Measurements from ENCODE around the gene ERICH6B.

The ERICH6B gene

GRCh38 chr13:45540864-45541263 lies 74.7 kb downstream of the ERICH6B start:
- no peak for DNase-seq

GRCh38 chr13:45540195-45540594 lies 75.3 kb downstream of the ERICH6B start:
- DNase-seq: no peak

DNA sequence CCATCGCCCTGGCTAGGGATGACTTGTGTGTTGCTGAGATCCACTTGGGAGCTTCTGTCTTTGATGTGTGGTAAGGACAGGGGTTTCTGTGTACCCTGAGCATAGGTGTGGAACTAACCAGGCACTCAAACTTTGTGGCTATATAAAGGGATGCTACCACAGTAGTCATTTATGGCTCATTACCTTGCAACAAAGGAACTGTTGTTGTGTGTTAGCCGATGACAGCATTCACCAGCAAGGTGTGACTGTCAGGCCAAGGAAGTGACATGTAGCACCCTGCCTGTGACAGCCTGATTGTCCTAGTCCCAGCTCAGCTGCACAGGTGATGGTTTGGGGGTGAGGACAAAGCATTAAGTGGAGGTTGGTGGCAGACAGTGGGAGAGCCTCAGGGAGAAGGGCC lies 77.2 kb downstream of the ERICH6B start:
- DNase-seq: no peak

- no peak for DNase-seq
Observed at GRCh38 chr13:45537516-45537915, 78.0 kb downstream of the ERICH6B start.

- no peak for DNase-seq
Observed at GRCh38 chr13:45536224-45536623, 79.3 kb downstream of the ERICH6B start.

GRCh38 chr13:45534604-45535003 lies 80.9 kb downstream of the ERICH6B start:
- no peak for DNase-seq

- no peak for DNase-seq
Observed at GRCh38 chr13:45529758-45530157, 85.8 kb downstream of the ERICH6B start.

DNA sequence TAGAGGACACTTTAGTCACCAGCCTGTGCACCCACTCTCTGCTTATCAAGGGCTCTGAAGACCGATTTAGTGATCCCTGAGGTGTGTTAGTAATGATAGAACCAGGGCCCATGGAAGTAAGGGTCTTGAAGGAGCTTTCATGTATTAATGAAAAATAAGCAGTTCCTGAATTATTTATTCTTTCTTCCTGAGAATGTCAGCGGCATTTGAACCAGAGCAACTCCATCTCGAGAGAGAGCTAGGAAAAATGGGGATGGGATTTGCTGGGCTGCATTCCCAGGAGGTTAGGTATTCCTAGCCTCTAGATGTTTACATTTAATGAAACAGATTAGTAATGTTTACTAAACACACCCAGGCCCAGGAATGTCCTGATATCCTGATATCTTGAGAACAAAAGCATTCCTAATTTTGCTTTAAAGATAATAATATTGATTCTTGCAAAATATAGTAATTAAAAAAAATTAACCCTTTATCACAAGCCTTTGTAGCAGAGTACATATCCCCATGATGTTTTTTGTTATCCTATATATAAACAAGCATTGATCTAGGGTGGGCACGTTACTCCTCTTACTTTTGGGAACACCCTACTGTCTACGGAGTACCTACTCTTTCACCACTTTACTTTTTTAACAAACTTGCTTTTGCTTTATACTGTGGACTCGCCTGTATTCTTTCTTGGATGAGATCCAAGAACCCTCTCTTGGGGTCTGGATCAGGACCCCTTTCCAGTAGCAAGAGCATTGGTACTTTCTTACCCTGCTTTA lies 87.7 kb downstream of the ERICH6B start:
- DNase-seq: no peak

DNA sequence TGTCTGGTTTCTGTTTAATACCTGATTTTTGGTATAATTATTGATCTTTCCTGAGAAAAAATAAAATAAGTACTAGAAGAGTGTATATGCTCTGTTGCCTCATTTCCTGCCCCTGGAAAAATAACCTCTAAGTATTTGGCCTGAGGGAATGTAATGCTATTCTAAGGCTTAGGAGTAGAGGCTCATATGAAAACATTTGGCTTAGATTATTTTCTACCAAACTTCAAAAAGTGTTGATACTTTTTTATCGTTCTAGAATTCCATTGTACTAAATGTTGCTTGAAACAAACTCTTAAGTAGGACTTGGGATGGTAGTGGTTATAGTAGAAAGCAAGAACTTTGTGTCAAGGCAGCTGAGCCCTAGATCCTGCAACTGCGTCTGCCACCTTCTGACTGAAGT lies 93.0 kb downstream of the ERICH6B start:
- no peak for DNase-seq

- DNase-seq: no peak
Observed at GRCh38 chr13:45521297-45521696, 94.2 kb downstream of the ERICH6B start.

- DNase-seq: no peak
Observed at GRCh38 chr13:45519493-45519892, 96.0 kb downstream of the ERICH6B start.

- DNase-seq: no peak
Observed at GRCh38 chr13:45518525-45519245, 96.9 kb downstream of the ERICH6B start.

DNA sequence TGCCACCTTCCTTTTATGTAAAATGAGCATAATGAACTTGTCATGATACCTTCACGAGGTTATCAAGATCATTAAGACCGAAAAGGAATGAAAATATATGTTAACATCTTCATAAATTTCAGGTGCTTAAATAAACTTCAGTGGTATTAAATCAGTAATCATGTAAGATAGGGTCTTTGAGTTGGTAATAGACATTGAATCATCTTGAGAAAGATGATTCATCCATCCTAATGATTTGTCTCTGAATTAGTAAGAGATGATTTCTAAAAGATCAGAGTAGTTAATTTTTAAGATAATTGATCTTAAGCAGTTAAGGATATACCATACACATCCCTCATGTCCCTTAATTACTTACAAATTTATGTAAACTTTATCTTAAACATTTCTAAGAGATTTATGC lies 98.8 kb downstream of the ERICH6B start:
- no peak for DNase-seq

DNA sequence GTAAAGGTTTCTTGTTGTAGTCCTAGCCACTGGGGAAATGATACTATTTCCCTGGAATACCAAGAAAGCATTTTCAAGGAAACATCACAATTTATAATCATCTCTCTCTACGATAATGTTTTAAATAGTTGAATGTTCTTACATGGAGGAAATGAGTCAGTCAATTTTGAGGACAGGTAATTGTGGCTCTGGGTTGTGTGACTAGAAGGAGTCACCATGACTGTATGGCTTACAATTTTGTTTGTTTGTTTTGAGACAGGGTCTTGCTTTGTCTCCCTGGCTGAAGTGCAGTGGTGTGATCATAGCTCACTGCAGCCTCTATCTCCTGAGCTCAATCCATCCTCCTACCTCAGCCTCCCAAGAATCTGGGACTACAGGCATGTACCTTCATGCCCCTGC lies 103.4 kb downstream of the ERICH6B start:
- peak; percentile 13 for DNase-seq

DNA sequence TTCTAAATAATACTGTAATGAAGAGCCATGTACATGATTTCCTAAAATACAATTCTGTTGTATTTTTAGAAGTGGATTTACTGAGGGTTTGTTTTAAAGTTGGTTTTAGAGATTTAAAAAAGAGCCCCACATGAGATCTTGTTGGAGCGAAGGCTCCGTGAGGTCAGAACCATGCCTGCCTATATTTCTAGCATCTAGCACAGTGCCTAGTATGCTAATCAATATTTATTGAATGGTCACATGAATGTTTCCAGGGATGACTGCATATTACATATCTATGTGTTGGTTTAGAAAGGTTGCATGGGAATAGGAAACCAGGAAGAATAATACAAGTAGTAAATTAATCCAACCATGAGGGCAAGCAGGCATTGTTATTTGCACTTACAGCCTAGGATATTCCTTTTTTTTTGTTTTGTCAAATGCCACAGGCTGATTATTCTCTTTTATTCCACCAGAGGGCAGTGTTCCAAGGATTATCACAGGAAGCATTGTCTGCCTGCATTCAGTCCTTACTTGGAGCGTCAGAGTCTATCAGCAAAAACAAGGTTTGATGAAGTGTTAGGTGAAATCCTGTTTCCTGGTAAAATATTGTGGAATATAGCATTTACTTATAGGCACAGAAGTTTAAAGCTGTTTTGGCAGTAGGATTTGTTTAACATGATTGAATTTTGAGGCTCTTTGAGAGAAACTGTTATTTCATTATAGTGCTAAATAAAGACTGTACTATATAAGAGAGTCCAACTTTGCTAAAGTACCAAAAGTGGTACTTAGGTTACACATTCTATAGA lies 104.0 kb downstream of the ERICH6B start:
- peak; percentile 72 for DNase-seq

DNA sequence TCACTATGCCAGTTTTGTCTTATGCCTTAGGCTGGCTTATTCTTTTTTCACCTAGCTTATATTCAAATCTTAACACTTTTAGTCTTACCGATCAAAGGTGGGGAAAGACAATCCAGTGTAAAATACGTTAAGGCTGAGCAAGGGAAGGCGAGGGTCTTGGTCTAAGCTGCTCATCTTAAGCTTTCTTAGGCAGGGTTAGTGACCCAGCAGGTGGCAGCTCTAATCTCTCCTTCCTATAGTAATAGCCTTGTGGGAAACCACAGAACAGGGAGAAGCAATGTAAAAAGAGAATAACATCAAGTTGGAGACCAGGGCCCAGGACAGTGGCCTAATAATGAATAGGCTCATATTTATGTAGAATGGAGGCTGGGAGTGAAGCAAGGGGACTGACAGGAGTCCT lies 104.9 kb downstream of the ERICH6B start:
- no peak for DNase-seq

GRCh38 chr13:45508776-45509175 lies 106.8 kb downstream of the ERICH6B start:
- DNase-seq: no peak

DNA sequence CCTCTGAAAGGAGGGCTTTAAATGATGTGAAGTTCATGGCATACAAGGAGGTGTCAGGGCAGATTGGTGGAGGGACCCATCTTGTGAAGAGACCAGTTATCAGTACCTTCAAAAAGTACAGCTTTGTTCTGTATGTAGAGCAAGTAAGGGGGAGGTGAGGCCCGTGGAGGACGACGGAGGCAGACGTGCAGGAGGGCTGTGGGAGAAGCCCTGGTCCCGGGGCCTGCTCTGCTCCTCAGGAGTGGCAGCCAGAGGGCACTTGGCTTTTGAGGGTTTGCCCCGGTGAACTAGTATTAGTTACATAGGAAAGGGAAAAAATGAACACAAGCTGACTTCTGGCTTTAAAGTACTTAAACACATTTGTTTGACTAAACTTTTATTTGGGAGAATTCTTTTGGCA lies 108.7 kb downstream of the ERICH6B start:
- no peak for DNase-seq

- no peak for DNase-seq
Observed at GRCh38 chr13:45503658-45504057, 111.9 kb downstream of the ERICH6B start.

DNA sequence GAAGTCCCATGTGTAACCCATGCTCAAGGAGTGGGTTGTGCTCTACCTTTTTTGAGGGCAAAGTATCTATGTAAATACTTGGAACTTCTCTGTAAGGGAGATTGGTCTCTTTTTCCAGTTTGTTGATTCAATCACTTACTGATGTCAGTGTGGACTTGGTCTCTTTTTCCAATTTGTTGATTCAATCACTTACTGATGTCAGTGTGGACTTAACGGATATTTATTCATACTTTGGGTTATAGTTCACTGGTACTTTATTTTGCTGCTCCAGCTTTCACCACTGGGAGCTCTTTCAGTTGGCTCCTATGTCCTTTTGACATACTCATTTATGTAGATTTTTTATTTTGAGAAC lies 114.4 kb downstream of the ERICH6B start:
- no peak for DNase-seq

DNA sequence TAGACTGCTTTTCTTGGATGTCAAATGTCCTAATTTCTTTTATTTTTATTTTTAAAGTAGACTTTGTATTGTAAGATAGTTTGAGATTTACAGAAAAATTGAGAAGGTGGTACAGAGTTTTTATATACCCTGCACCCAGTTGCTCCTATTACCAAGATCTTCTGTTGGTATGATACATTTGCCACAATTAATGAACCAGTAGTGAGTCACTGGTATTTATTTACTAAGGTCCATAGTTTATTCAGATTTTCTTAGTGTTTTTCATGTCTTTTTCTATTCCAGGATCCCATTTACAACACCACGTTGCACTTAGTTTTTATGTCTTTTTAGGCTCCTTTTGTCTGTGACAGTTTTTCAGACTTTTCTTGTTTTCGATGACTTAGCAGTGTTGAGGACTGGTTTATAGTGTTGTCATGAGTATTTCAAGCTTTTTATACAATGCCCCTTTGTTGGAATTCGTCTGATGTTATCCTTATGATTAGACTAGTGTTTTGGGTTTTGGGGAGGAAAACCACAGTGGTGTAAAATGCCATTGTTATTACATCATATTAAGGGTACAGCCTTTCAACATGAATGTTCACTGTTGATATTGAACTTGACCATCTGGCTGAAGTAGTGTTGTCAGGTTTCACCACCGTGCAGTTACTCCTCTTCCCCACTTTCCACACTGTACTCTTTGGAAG lies 114.9 kb downstream of the ERICH6B start:
- no peak for DNase-seq

DNA sequence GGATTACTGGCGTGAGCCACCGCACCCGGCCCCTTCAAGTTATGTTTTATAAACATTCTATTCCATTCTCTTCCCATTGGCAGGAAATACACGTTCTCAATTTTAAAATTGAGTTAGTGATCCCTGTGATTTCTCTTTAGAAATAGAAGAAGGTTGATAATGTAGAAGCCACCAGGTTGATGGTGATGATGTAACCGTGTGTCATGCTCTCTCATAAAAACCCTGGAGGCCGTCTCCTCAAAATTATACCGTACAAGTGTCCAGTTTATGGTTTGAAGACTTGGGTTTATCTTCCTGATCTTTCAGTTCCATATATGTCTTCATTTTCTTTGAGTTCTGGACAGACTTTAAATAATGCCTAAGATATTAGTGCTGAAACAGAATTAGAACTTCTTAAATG lies 118.6 kb downstream of the ERICH6B start:
- no peak for DNase-seq

DNA sequence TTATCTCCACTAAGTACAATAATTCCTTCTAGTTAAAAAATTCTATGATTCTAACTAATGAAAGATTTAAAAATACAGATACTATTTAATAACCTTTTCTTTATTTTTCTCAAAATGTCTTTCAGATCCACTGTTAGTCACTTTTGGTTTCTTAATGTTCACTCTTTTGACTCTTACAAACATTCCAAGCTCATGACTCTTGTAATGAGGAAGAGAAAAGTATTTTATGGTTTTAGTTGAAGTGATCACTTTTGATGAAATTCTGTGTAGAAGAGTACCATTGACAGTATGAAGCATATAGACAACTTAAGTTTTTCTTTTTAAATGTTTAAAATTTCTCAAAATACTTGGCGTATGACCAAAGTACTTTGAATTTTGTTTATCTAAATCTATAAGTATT lies 123.0 kb downstream of the ERICH6B start:
- no peak for DNase-seq

Measured in CD4-positive, alpha-beta T cell treated with Interleukin-4 for 4 hours (primary cell).